HG03066 (cell line): ENCODE measurements around the gene RPTOR.

ENCODE experiments used
- ATAC-seq: cut with Tn5 transposase; IDR thresholded peaks from one replicate; pipeline ENCODE4 v1.9.1; 2021; ENCODE audit warnings: low read depth; ENCODE audit not compliant: unreplicated experiment

Gene RPTOR

GRCh38 chr17:80930335-80931279 lies 386.0 kb downstream of the RPTOR start:
- ATAC-seq, result no peak

DNA sequence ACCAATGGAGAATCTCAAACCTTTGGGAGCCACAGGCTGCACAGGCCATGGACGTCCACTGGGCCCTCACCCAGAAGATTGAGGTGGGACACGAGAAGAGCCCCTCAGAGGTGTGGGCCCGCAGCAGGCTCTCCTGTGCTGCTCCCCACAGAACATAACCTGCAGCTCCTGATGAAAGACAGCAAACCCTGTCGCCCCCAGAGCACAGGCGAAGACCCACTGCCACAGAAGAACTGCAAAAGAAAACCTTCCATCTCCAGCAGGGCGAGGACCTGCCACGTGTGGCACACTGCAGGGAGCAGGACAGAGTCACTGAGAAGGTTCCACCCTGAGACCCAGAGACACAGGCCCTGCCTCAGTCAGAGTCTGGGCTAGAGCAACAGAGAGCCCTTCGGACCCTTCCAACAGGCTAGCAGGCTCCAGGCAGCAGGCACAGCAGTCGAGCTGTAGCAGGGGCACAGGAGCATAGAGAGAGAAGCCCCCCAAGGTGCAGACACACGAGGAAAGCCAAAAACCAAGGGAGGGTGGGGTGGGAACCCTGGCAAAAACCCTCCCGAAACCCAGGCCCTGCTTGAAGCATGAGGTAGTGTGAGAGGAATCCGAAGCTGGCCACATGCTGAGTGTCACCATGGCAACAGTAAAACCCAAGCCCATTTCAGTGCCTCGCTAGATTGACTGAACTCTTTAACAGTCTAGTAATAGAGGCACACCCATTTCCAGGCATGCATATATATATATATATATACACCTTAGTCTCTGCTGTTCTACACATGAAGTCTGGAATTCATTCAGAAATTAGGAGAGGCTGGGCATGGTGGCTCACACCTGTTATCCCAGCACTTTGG lies 387.0 kb downstream of the RPTOR start:
- no peak for ATAC-seq

- ATAC-seq, result no peak
Observed at GRCh38 chr17:80935526-80935925, 390.9 kb downstream of the RPTOR start.

DNA sequence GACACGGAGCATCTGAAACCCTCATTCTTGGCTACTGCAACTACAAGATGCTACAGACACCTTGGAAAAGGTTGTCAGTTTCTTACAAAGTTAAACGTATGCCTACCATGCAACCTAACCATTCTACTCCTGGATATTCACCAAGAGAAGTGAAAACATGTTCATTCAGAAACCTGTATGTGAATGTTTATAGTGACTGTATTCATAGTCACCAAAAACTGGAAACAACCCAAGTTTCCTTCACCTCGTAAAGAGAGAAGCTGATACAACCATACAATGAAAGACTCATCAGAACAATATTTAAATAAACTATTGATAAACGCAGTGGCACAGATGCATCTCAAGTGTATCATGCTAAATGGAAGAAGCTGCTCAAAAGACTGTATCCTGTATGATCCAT lies 391.6 kb downstream of the RPTOR start:
- ATAC-seq, result no peak

- ATAC-seq, result no peak
Observed at GRCh38 chr17:80936723-80937122, 392.1 kb downstream of the RPTOR start.

DNA sequence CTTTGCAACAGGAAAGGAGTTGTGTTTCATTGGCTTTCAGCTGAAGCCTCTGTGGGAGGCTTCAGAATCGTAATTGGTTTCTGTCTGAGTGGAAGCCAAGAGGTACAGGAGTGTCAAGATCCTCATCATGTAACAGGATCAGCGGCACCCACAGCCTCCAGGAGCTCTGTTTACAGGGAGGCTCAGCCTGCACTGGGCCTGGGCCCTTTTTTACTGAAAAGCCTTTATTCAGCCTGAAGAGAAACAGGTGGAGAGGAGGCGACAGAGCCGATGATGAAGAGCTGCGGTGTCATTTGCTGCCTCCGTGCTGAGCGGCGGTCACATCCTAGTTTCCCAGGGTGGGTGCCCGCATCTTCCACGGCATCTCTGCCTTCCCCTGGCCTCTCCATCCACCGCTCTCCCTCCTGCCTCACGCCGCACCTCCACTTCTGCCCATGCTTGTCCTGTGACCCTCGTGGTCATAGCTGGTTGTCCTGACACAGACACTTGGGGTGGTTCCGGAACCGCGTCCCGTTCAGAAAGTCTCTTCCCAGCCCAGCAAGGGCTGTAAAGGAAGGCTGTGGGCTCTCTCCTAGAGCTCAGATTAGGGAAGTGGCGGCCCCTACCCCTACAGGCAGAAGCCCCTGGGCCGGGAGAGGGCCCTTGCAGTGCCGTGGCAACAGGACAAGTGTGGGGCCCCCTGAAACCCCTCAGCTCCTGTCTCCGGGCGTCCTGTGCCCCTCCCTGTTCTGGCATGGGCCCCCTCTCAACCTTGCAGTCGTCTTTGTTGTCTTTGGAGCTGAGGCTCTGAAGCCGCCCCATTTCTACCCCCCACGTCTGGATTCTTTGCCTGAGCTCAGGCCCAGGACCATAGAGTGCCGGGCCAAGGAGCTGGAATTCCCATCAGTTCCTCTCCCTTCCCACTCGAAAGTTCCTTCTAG lies 393.1 kb downstream of the RPTOR start:
- no peak for ATAC-seq

GRCh38 chr17:80938556-80938955 lies 393.9 kb downstream of the RPTOR start:
- no peak for ATAC-seq

GRCh38 chr17:80939151-80940145 lies 394.8 kb downstream of the RPTOR start:
- no peak for ATAC-seq

GRCh38 chr17:80940171-80941123 lies 395.8 kb downstream of the RPTOR start:
- ATAC-seq, result no peak

- no peak for ATAC-seq
Observed at GRCh38 chr17:80941171-80941570, 396.5 kb downstream of the RPTOR start.

DNA sequence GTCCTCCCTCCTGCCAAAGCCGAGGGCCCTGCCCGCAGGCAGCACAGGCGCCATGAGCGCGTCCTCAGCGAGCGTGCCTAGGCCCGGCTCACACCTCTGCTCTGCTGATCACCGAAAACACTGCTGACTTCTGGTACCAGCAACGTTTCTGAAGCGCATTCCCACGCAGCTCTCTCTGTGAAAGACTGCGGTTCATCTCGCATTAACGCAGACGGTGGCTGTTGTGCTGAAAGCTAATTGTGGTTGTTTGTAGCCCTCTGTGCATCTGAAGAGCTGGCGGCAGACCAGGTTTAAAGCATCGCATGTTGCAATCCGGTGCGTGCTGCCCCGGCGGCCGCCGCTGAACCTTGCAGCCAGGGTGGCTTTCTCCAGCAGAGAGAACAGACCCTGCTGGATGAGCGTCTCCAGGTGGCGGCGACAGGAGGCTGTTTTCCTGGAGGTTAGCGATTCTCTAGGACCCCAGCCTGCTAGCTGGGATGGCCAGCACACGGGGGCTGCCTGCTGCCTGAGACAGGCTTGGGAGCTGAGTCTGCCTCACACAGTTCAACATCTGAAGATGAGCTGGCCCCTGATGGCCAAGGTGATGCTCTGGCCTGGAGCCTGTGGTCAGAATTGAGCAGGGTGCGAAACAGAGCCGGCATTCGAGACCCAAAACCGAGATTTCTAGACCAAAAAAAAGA lies 397.2 kb downstream of the RPTOR start:
- ATAC-seq, result no peak

- no peak for ATAC-seq
Observed at GRCh38 chr17:80942423-80943345, 398.0 kb downstream of the RPTOR start.

DNA sequence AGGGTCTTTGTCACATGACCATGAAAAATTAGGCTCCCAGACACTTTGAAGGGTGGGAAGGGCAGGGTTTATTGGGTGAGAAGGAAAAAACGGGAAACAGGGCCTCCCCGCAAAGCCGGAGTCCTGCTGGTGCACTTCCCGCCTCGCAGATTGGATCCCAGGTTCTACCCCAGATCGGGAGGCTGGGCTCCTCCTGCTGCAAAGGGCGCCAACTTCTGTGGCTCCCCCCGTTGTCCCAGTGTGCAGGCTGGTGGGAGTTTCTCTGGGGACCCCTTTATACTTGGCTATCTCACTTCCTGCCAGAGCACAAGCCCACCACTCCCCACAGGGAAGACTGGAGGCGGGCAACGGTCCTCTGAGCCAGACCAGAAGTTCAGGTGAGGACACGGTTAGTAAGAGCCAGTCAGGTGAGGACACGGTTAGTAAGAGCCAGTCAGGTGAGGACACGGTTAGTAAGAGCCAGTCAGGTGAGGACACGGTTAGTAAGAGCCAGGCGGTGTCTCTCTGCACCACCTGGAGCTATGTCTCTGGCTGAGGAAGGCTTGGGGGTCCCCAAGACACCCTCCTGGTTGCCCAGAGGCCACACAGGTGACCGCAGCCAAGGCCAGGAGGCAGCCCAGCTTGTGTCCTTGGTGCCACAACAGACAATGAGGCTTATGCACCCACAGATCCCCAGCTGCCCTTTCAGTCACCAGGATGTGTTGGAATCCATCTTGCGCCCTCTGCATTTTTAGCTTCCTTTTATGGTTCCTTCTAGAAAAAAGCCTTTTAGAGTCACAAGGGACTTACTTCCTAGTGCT lies 398.9 kb downstream of the RPTOR start:
- no peak for ATAC-seq

- ATAC-seq, result no peak
Observed at GRCh38 chr17:80944326-80944725, 399.7 kb downstream of the RPTOR start.

GRCh38 chr17:80945736-80946135 lies 401.1 kb downstream of the RPTOR start:
- no peak for ATAC-seq

GRCh38 chr17:80946449-80946848 lies 401.8 kb downstream of the RPTOR start:
- no peak for ATAC-seq
